Measurements from ENCODE around the gene SPG7. TPM values are rescaled to one million over a fixed set of nuclear protein-coding genes. Genes with fewer than 3 reads are reported as not detected.

Gene SPG7
- total RNA-seq, 1 experiment from 2014 or later: 82.4 TPM

DNA sequence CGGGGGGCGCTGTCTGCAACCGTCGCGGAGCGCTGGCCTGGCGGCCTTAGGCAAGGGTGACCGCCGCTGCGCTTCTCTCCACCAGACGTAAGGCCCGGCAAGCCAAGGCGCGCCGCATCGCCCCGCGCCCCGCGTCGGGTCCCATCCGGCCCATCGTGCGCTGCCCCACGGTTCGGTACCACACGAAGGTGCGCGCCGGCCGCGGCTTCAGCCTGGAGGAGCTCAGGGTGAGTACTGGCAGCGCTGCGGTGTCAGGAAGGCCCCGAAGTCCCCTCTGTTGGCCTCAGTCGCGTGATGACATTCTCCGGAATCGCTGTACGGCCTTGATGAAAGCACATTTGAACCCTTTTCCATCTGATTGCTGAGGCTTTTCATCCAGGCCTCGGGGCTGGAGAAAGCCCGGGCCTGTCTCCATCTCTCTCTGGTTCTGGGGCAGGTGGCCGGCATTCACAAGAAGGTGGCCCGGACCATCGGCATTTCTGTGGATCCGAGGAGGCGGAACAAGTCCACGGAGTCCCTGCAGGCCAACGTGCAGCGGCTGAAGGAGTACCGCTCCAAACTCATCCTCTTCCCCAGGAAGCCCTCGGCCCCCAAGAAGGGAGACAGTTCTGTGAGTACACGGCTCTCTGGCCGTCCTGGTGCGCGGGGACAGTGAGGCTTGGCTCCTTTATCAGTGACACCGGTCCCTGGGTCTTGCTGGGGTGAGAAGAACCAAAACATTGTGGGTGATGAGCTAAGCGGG, 53.1 kb downstream of the SPG7 start:
- H3K27me3 Mint-ChIP-seq (ENCODE audit: insufficient read depth, unreplicated experiment): no peaks in the 10 kb centered on the region
- H3K4me1 Mint-ChIP-seq (ENCODE audit: insufficient read depth, unreplicated experiment): peaks cover 25% of the 10 kb centered on the region
- no peaks in the 10 kb centered on the region for H3K9me3 Mint-ChIP-seq (ENCODE audit: unreplicated experiment)
- CTCF ChIA-PET: no interaction called here
- BruUV-seq (replicated peaks): no TSS peak
- peaks cover 66% of the 10 kb centered on the region for H3K36me3 Mint-ChIP-seq (ENCODE audit: insufficient read depth, unreplicated experiment)
- POLR2A ChIA-PET: interaction anchor here (0.9 to 2.3 kb wide), 11 partner anchors 15 to 249 kb away, joined by 3 to 11 read pairs (median 4); partner anchors contain the start of genes CPNE7 and SPG7
- TF ChIP-seq, protein P1, sequence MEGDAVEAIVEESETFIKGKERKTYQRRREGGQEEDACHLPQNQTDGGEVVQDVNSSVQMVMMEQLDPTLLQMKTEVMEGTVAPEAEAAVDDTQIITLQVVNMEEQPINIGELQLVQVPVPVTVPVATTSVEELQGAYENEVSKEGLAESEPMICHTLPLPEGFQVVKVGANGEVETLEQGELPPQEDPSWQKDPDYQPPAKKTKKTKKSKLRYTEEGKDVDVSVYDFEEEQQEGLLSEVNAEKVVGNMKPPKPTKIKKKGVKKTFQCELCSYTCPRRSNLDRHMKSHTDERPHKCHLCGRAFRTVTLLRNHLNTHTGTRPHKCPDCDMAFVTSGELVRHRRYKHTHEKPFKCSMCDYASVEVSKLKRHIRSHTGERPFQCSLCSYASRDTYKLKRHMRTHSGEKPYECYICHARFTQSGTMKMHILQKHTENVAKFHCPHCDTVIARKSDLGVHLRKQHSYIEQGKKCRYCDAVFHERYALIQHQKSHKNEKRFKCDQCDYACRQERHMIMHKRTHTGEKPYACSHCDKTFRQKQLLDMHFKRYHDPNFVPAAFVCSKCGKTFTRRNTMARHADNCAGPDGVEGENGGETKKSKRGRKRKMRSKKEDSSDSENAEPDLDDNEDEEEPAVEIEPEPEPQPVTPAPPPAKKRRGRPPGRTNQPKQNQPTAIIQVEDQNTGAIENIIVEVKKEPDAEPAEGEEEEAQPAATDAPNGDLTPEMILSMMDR (IDR thresholded peaks at IDR 0.05; ENCODE audit: unreplicated experiment): no peak
- no peak for DNase-seq (ENCODE audit: unreplicated experiment)
- peak overlapping the region; percentile 61 for H3K27ac Mint-ChIP-seq (ENCODE audit: low read depth, unreplicated experiment)
- H3K4me3 Mint-ChIP-seq (ENCODE audit: unreplicated experiment): peak overlapping the region; percentile 91
- intact Hi-C loops (cut with micrococcal nuclease): no loop called here

DNA sequence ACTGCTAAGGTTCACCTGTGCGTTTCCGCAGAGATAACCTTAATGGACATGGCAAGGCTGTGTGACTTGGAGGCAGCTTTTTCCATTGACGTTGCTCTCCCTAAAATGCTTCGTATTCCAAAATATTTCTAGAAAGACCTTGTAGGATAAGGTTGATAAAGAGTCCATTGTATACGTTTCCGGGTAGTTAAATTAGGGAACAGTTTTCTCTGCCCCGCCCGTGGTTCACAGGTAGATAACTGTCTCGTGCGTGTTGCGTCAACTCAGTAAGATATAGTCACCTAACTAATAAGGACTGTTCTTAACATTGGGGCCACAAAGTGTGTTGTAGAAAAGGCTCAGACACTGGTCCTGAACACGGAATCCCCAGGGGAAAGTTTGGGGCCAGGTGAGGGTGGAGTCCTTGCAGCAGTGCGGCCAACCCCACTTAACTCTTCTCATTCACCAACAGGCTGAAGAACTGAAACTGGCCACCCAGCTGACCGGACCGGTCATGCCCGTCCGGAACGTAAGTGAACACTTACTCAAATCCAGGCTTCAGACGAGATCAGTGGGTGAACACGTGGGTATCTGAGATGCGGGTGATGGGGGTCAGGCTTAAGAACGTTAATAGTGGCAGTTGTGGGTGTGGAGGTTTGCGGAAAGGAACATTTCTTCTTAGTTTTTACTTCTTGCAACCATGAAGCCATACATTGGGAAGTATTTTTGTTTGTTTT, 53.8 kb downstream of the SPG7 start:
- TF ChIP-seq, protein P1 (IDR thresholded peaks at IDR 0.05; ENCODE audit: unreplicated experiment): no peak
- intact Hi-C loops (cut with micrococcal nuclease): no loop called here
- Mint-ChIP-seq H3K4me1 (ENCODE audit: insufficient read depth, unreplicated experiment) (peaks cover 25% of the 10 kb centered on the region), H3K9me3 (ENCODE audit: unreplicated experiment) (no peaks in the 10 kb centered on the region), H3K27ac (ENCODE audit: low read depth, unreplicated experiment) (peak overlapping the region; percentile 61), H3K36me3 (ENCODE audit: insufficient read depth, unreplicated experiment) (peaks cover 64% of the 10 kb centered on the region), H3K4me3 (ENCODE audit: unreplicated experiment) (peak overlapping the region; percentile 91), H3K27me3 (ENCODE audit: insufficient read depth, unreplicated experiment) (no peaks in the 10 kb centered on the region)
- CTCF ChIA-PET: no interaction called here
- peak; percentile 47 for DNase-seq (ENCODE audit: unreplicated experiment)
- BruUV-seq (replicated peaks): no TSS peak
- POLR2A ChIA-PET: interaction anchor here (0.7 to 2.3 kb wide), 12 partner anchors 14 to 250 kb away, joined by 3 to 11 read pairs (median 4); partner anchors contain the start of genes CPNE7 and SPG7

GRCh38 chr16:89562939-89563338, 54.7 kb downstream of the SPG7 start:
- Mint-ChIP-seq H3K36me3 (ENCODE audit: insufficient read depth, unreplicated experiment) (peaks cover 64% of the 10 kb centered on the region), H3K27me3 (ENCODE audit: insufficient read depth, unreplicated experiment) (no peaks in the 10 kb centered on the region), H3K4me3 (ENCODE audit: unreplicated experiment) (peak overlapping the region; percentile 91), H3K27ac (ENCODE audit: low read depth, unreplicated experiment) (no peak overlapping the region), H3K9me3 (ENCODE audit: unreplicated experiment) (no peaks in the 10 kb centered on the region), H3K4me1 (ENCODE audit: insufficient read depth, unreplicated experiment) (peaks cover 25% of the 10 kb centered on the region)
- intact Hi-C loops (cut with micrococcal nuclease): no loop called here
- TF ChIP-seq, protein P1 (IDR thresholded peaks at IDR 0.05; ENCODE audit: unreplicated experiment): no peak
- CTCF ChIA-PET: no interaction called here
- no peak for DNase-seq (ENCODE audit: unreplicated experiment)
- POLR2A ChIA-PET: interaction anchor here (0.7 to 2.3 kb wide), 4 partner anchors 18 to 73 kb away, joined by 3 to 11 read pairs (median 6); no protein-coding TSS in a partner anchor
- BruUV-seq (replicated peaks): no TSS peak
